Epithelial cell of proximal tubule (primary cell): ENCODE measurements around the gene HCN3. TPM values are rescaled to one million over a fixed set of nuclear protein-coding genes. Genes with fewer than 3 reads are reported as not detected.
"Not testable (repeated sequence)": the region's sequence is repeated elsewhere in the genome, so short reads cannot be mapped to it uniquely, and the experiment has no call there.

Experiments
- DNase-seq: peaks from one replicate; pipeline ENCODE4 v3.0.0-alpha.2; 2011; ENCODE audit warnings: low read depth
- H3K4me3 ChIP-seq: 2 replicates; pipeline ENCODE4 v1.5.1; 2011; ENCODE audit warnings: low read depth, mild to moderate bottlenecking, low read length
- CTCF ChIP-seq: conservative IDR thresholded peaks from 2 replicates; pipeline ENCODE4 v1.5.1; 2012; ENCODE audit warnings: low read depth, mild to moderate bottlenecking, low read length
- total RNA-seq: library from RNA; depleted of rRNA; stranded (reverse); fragments of >200 nt; gene quantifications from 2 replicates; pipeline ENCODE4 v1.2.3, GENCODE V29; 2015

The HCN3 gene
- total RNA-seq, 1 donor from 2014 or later: 8.1 TPM

DNA sequence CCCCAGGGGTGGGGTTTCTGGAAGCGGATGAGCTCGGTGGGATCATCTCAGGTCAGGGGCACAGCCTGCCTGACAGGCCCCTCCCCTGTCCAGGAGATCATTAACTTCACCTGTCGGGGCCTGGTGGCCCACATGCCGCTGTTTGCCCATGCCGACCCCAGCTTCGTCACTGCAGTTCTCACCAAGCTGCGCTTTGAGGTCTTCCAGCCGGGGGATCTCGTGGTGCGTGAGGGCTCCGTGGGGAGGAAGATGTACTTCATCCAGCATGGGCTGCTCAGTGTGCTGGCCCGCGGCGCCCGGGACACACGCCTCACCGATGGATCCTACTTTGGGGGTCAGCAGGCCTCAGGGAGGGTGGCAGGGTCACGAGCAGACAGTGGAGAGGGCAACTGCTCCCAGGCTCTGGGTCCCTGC, 8.4 kb downstream of the HCN3 start:
- DNase-seq: no peak
- no peak for TF ChIP-seq CTCF
- no peak overlapping the region for H3K4me3 ChIP-seq

DNA sequence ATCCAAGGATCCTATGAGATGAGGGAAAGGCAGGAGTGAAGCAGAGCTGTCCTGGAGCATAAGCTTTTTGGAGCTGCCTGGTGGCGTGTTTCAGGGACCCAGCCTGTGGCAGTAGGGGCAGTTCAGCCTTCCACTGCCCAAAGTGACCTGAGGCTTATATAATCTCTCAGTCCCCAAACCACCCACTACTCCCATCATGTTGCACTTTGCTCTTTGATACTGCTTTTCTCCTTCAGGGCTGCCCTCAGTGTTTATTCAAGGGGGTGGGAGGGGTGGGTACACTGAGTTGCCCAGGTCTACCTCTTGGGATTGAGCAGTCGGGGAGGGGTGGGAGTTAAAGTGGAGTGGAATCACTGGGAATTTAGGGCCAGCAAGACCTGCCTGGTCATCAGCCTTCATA, 9.3 kb downstream of the HCN3 start:
- TF ChIP-seq CTCF: no peak
- no peak for DNase-seq
- no peak overlapping the region for H3K4me3 ChIP-seq

DNA sequence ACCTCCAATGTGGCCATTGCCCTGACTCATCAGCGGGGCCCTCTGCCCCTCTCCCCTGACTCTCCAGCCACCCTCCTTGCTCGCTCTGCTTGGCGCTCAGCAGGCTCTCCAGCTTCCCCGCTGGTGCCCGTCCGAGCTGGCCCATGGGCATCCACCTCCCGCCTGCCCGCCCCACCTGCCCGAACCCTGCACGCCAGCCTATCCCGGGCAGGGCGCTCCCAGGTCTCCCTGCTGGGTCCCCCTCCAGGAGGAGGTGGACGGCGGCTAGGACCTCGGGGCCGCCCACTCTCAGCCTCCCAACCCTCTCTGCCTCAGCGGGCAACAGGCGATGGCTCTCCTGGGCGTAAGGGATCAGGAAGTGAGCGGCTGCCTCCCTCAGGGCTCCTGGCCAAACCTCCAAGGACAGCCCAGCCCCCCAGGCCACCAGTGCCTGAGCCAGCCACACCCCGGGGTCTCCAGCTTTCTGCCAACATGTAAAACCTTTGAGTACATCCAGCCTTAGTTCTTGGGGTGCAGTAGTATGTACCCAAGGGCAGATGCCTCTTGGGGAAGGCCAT, 10.8 kb downstream of the HCN3 start:
- no peak for TF ChIP-seq CTCF
- DNase-seq: no peak
- H3K4me3 ChIP-seq: no peak overlapping the region

GRCh38 chr1:155291006-155291405, 13.7 kb downstream of the HCN3 start:
- not testable (repeated sequence) for H3K4me3 ChIP-seq, DNase-seq

DNA sequence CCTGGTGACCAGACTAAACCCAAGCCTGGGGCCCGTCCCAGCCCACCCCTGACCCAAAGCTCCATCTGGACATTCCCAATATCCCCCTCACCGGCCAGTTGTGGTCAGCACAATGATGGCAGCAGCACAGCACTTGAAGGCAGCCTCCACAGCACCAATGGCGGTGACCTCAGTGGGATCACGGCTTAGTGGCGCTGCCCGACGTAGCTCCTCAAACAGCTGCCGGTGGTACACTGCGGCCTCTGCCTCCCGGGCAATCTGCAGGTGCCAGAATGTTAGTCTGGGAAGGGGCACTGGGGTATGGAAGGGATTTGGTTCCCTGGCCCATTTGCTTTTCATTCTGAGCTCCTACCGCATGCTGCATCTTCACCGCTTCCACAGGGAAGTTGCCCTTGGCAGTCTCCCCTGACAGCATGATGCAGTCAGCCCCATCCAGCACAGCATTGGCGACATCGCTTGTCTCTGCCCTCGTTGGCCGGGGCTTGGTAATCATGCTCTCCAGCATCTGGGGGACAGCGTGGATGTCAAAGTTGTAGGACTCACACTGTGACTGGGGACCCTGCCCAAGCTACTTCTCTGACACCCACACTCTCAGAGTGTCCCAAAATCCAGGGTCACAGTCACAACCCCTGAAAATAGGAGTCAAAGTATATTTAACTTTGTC, 16.0 kb downstream of the HCN3 start:
- DNase-seq: no peak
- no peak overlapping the region for H3K4me3 ChIP-seq
- TF ChIP-seq CTCF: no peak

DNA sequence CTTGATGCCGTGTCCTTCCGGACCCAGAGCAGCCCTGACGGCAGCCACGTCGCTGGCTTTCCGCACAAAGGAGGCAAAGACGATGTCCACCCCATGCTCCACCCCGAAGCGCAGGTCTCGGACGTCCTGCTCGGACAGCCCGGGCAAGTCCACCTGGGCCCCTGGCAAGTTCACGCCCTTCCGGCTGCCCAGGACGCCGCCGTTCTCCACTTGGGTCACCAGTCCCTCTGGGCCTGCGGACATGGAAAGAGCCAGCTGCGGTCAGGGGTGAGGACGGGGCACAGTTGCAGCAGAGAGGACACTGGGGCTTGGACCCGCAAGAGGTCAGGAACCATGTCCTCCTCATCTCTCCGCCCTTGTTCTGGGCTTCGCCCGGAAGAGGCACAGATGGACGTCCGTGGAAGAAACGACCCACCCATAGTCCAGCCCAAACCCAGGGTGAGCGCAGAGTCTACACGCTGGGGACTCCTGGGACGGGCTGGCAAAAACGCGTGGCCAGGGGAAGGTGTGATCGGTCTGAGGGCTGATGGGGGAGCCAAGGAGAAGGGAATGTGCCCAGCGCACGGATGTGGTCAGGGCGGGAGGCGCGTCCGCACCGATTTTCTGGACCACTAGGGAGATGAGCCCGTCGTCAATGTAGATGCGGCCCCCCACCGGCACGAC, 17.4 kb downstream of the HCN3 start:
- no peak for TF ChIP-seq CTCF
- DNase-seq: no peak
- H3K4me3 ChIP-seq: no peak overlapping the region

DNA sequence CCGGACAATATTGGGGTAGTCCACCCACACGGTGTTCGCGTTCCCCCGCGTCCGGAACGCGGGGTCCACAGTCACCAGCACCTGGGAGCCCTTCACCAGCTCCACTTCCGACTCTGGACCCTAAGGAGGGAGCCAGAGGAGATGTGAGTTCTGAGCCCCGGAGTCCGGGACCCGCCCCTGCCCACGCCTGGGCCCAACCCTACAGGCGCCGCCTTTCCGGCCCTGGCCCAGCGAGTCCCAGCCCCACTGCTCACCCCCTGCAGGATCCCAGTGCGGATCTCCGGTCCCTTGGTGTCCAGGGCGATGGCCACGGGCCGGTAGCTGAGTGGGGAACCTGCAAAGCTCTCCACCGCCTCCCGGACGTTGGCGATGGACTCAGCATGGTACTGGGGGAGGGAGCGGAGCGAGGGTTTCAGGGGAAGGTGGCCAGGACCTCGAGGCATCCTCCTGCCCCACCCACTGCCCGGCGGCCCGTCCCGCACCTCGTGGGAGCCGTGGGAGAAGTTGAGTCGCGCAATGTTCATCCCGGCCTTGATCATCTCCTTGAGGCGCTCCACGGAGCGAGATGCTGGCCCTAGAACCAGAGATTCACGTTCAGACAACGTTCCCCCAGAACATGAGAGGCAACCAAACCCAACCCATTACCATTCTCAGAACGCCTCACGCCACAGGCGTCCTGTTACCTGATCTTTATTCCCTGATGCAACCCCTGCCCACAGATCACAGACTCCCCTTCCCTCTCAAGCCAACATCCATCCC, 18.1 kb downstream of the HCN3 start:
- no peak for DNase-seq
- no peak for TF ChIP-seq CTCF
- H3K4me3 ChIP-seq: no peak overlapping the region
